Sigmoid colon (tissue), 7 donors: ENCODE measurements around the gene TACC2. TPM values are rescaled to one million over a fixed set of nuclear protein-coding genes. Genes with fewer than 3 reads are reported as not detected.

Source experiments
- DNase-seq: peaks from one replicate; pipeline ENCODE4 v3.0.0-alpha.2; 2019
- H3K27ac ChIP-seq, 4 donors: fragments of 200-600 bp; sonication (generic); one replicate each; pipeline ENCODE4 v1.5.1; 2016 to 2019; ENCODE audit warnings: mild to moderate bottlenecking in 1 of 4
- H3K27me3 ChIP-seq, 3 donors: fragments of 200-600 bp; sonication (generic); one replicate each; pipeline ENCODE4 v1.5.1; 2019; ENCODE audit warnings: mild to moderate bottlenecking in 1 of 3
- H3K36me3 ChIP-seq, 4 donors: fragments of 200-600 bp; sonication (generic); one replicate each; pipeline ENCODE4 v1.5.1; 2016 to 2019
- H3K4me1 ChIP-seq, 4 donors: fragments of 200-600 bp; sonication (generic); one replicate each; pipeline ENCODE4 v1.5.1; 2017 to 2019
- H3K4me3 ChIP-seq, 4 donors: fragments of 200-600 bp; sonication (generic); one replicate each; pipeline ENCODE4 v1.5.1; 2017 to 2019; ENCODE audit warnings: mild to moderate bottlenecking in 2 of 4, moderate library complexity in 1 of 4
- H3K9me3 ChIP-seq, 4 donors: fragments of 200-600 bp in 3 of 4; sonication (generic) in 3 of 4; one replicate each; pipeline versions ENCODE4 v1.5.1 to v1.6.1; 2013 to 2019
- CTCF ChIP-seq, 4 experiments: fragments of 450-650 bp in 3 of 4; fragments of 200-600 bp in 1 of 4; IDR thresholded peaks; one replicate each; pipeline ENCODE4 v1.5.1; 2016 to 2019; ENCODE audit warnings: antibody characterized with exemption in 4 of 4, mild to moderate bottlenecking in 3 of 4, moderate library complexity in 2 of 4
- EP300 ChIP-seq, 4 donors: sonication (generic); formaldehyde crosslinking; IDR thresholded peaks; one replicate each; pipeline ENCODE4 v1.6.1; 2017; ENCODE audit warnings: antibody characterized with exemption in 4 of 4
- POLR2A ChIP-seq, 2 donors: fragments of 450-650 bp; IDR thresholded peaks; one replicate each; pipeline ENCODE4 v1.6.1; 2016; ENCODE audit warnings: antibody characterized with exemption in 2 of 2, mild to moderate bottlenecking in 2 of 2, moderate library complexity in 2 of 2
- POLR2AphosphoS5 ChIP-seq, 4 donors: sonication (generic); formaldehyde crosslinking; IDR thresholded peaks; one replicate each; pipeline ENCODE4 v1.6.1; 2017; ENCODE audit warnings: antibody characterized with exemption in 4 of 4
- WGBS, 2 donors: extraction: QIAGEN DNeasy Blood & Tissue Kit; methylation state at CpG; one replicate each; pipeline ENCODE4 v1.1.7; 2013; 5-methylcytosine and 5-hydroxymethylcytosine counted together
- intact Hi-C: fragments of 100-400 bp; cut with DNase I; formaldehyde crosslinking; loops from one replicate; pipeline ENCODE4 v1.15.1; 2023
- polyA plus RNA-seq, 3 donors: library from polyadenylated mRNA; stranded (reverse); fragments of 200-250 nt; gene quantifications; one replicate each; pipeline ENCODE4 v1.2.3, GENCODE V29; 2013
- total RNA-seq, 4 donors: library from RNA; depleted of rRNA; stranded (reverse); fragments of >200 nt; gene quantifications; one replicate each; pipeline ENCODE4 v1.1.0, GENCODE V29; 2016
- donor health status: healthy with polysubstance abuse.
- donor health status: Bipolar disorder and iron deficiency.
- donor health status: healthy.

The TACC2 gene
- total and polyA plus RNA-seq, 7 donors = 43.7 to 173 (median 71.0) TPM

- no peak for DNase-seq
- no peak for TF ChIP-seq EP300 (IDR thresholded peaks at IDR 0.05)
- TF ChIP-seq POLR2A (IDR thresholded peaks at IDR 0.05) = no peak
- no peak for TF ChIP-seq POLR2AphosphoS5 (IDR thresholded peaks at IDR 0.05)
- no peak for TF ChIP-seq CTCF (IDR thresholded peaks at IDR 0.05)
- no peaks in the 10 kb centered on the region for H3K9me3 ChIP-seq
- peak overlapping the region in 3 of 4 donors; percentile 74 to 81 (median 79) for H3K27ac ChIP-seq
- no peak overlapping the region for H3K4me3 ChIP-seq
- H3K36me3 ChIP-seq = no peaks in the 10 kb centered on the region
- 80 to 89% methylated on average over 7 of the region's 7 CpGs for WGBS, 2 donors
- H3K4me1 ChIP-seq = peaks cover 0 to 60% (median 44%) of the 10 kb centered on the region in 4 donors
- no peaks in the 10 kb centered on the region for H3K27me3 ChIP-seq
- intact Hi-C loops = no loop called here
Observed at GRCh38 chr10:122173337-122173736, 184.4 kb downstream of the TACC2 start.

- Histone ChIP-seq H3K9me3 (no peaks in the 10 kb centered on the region), H3K27ac (peak overlapping the region in 3 of 4 donors; percentile 74 to 81 (median 79)), H3K4me1 (peaks cover 0 to 54% (median 41%) of the 10 kb centered on the region in 4 donors), H3K27me3 (no peaks in the 10 kb centered on the region), H3K36me3 (no peaks in the 10 kb centered on the region), H3K4me3 (no peak overlapping the region)
- intact Hi-C loops = no loop called here
- DNase-seq = no peak
- 90 to 94% methylated on average over 8 of the region's 8 CpGs for WGBS, 2 donors
- TF ChIP-seq POLR2A (IDR thresholded peaks at IDR 0.05) (no peak), EP300 (IDR thresholded peaks at IDR 0.05) (no peak), CTCF (IDR thresholded peaks at IDR 0.05) (no peak), POLR2AphosphoS5 (IDR thresholded peaks at IDR 0.05) (no peak)
Observed at GRCh38 chr10:122173766-122174435, 184.9 kb downstream of the TACC2 start.

- Histone ChIP-seq H3K9me3 (no peaks in the 10 kb centered on the region), H3K4me3 (no peak overlapping the region), H3K27me3 (no peaks in the 10 kb centered on the region), H3K4me1 (peaks cover 0 to 42% (median 36%) of the 10 kb centered on the region in 4 donors), H3K27ac (no peak overlapping the region), H3K36me3 (no peaks in the 10 kb centered on the region)
- no peak for DNase-seq
- 81 to 89% methylated on average over 4 of the region's 4 CpGs for WGBS, 2 donors
- no peak for TF ChIP-seq POLR2A (IDR thresholded peaks at IDR 0.05)
- TF ChIP-seq CTCF (IDR thresholded peaks at IDR 0.05) = no peak
- no peak for TF ChIP-seq EP300 (IDR thresholded peaks at IDR 0.05)
- TF ChIP-seq POLR2AphosphoS5 (IDR thresholded peaks at IDR 0.05) = no peak
- intact Hi-C loops = no loop called here
Observed at GRCh38 chr10:122176232-122177213, 187.6 kb downstream of the TACC2 start.

- H3K4me3 ChIP-seq = no peak overlapping the region
- TF ChIP-seq POLR2AphosphoS5 (IDR thresholded peaks at IDR 0.05) = no peak
- no peak for TF ChIP-seq POLR2A (IDR thresholded peaks at IDR 0.05)
- TF ChIP-seq CTCF (IDR thresholded peaks at IDR 0.05) = no peak
- no peak for TF ChIP-seq EP300 (IDR thresholded peaks at IDR 0.05)
- no peaks in the 10 kb centered on the region for H3K36me3 ChIP-seq
- H3K27ac ChIP-seq = no peak overlapping the region
- no peaks in the 10 kb centered on the region for H3K27me3 ChIP-seq
- intact Hi-C loops = no loop called here
- no peak for DNase-seq
- H3K9me3 ChIP-seq = no peaks in the 10 kb centered on the region
- H3K4me1 ChIP-seq = peaks cover 0 to 43% (median 34%) of the 10 kb centered on the region in 4 donors
- WGBS, 2 donors = 97 to 98% methylated on average over 3 of the region's 3 CpGs
Observed at GRCh38 chr10:122178655-122179054, 189.7 kb downstream of the TACC2 start.
